Activated CD4-positive, alpha-beta T cell treated with anti-CD3 and anti-CD28 coated beads, Interleukin-10, Interleukin-2, amounts not matched to agents 100 ng/mL and 50 ng/mL, durations not matched to agents 16 hours and 8 hours (primary cell): ENCODE data around the gene RASA3.

Source experiments
- DNase-seq: peaks from one replicate; pipeline ENCODE4 v3.0.0-alpha.2; 2020

RASA3 gene

GRCh38 chr13:113929628-113930615 is 202.5 kb downstream of the RASA3 start:
- DNase-seq, result no peak

GRCh38 chr13:113928685-113929627 is 203.5 kb downstream of the RASA3 start:
- DNase-seq, result no peak
